Thymus (tissue), 11 donors: ENCODE data around the gene TLCD2. TPM values are rescaled to one million over a fixed set of nuclear protein-coding genes. Genes with fewer than 3 reads are reported as not detected.
A peak's percentile ranks its signal among the peaks of the same experiment; 100 is the strongest.
"Not testable (repeated sequence)": the region's sequence is repeated elsewhere in the genome, so short reads cannot be mapped to it uniquely, and the experiment has no call there.

ENCODE experiments used
- DNase-seq, 9 donors: peaks; one replicate each; pipeline ENCODE4 v3.0.0-alpha.2; 2013; ENCODE audit warnings: low spot score in 9 of 9, low read depth in 6 of 9, missing footprints in 1 of 9
- H3K27ac ChIP-seq, 2 donors: one replicate each; pipeline ENCODE4 v1.5.1; 2013; ENCODE audit warnings: control low read depth in 1 of 2, low read depth in 1 of 2, low read length in 1 of 2, mild to moderate bottlenecking in 1 of 2, moderate library complexity in 1 of 2
- H3K27me3 ChIP-seq, 2 donors: one replicate each; pipeline ENCODE4 v1.5.1; 2013; ENCODE audit warnings: low read length in 1 of 2; ENCODE audit not compliant: control insufficient read depth in 2 of 2, insufficient read depth in 1 of 2
- H3K36me3 ChIP-seq, 2 donors: one replicate each; pipeline ENCODE4 v1.5.1; 2013; ENCODE audit warnings: low read length in 1 of 2, mild to moderate bottlenecking in 1 of 2, moderate library complexity in 1 of 2; ENCODE audit not compliant: control insufficient read depth in 2 of 2, insufficient read depth in 2 of 2
- H3K4me1 ChIP-seq, 2 donors: one replicate each; pipeline ENCODE4 v1.5.1; 2013; ENCODE audit warnings: low read length in 2 of 2; ENCODE audit not compliant: control insufficient read depth in 2 of 2, insufficient read depth in 2 of 2
- H3K4me3 ChIP-seq, 2 donors: one replicate each; pipeline ENCODE4 v1.5.1; 2013; ENCODE audit warnings: low read length in 2 of 2, control low read depth in 1 of 2, mild to moderate bottlenecking in 1 of 2
- H3K9me3 ChIP-seq, 2 donors: one replicate each; pipeline ENCODE4 v1.5.1; 2013; ENCODE audit warnings: low read length in 1 of 2, mild to moderate bottlenecking in 1 of 2; ENCODE audit not compliant: control insufficient read depth in 2 of 2, insufficient read depth in 1 of 2
- WGBS: extraction: QIAGEN DNeasy Blood & Tissue Kit; methylation state at CpG from one replicate; pipeline ENCODE4 v1.1.7; 2013; 5-methylcytosine and 5-hydroxymethylcytosine counted together
- polyA plus RNA-seq: library from polyadenylated mRNA; stranded (reverse); fragments of 200-250 nt; gene quantifications from one replicate; pipeline ENCODE4 v1.2.3, GENCODE V29; 2013
- total RNA-seq: library from RNA; stranded (reverse); fragments of 120-200 nt; gene quantifications from one replicate; pipeline ENCODE4 v1.2.4, GENCODE V29; 2013
- donor health status: healthy.

Gene TLCD2
- total and polyA plus RNA-seq, 2 donors, result 0.24 to 1.5 TPM

DNA sequence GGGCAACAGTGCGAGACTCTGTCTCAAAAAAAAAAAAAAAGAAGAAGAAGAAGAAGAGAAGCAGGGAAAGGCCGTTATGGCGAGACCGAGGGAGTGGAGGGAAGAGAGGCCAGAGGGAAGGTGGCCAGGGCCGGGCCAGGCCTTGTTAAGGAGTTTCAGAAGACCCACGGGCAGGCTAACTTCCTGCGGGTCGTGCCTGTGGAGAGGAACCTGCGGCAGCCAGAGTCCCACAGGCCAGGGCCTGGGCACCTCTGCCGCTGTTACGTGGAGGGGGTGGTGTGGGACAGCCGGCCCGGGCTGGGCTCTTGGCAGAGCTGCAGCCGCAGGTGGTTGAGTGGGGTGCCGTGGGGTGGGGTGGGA, 19.8 kb upstream of the TLCD2 start:
- WGBS, result 92% methylated on average over 15 of the region's 15 CpGs
- Histone ChIP-seq H3K4me1 (peaks cover 5 to 19% of the 10 kb centered on the region in 2 donors), H3K36me3 (peaks cover 55 to 59% of the 10 kb centered on the region in 2 donors), H3K9me3 (no peaks in the 10 kb centered on the region), H3K27ac (no peak overlapping the region), H3K27me3 (no peaks in the 10 kb centered on the region), H3K4me3 (no peak overlapping the region)
- no peak for DNase-seq

GRCh38 chr17:1727876-1728630, 17.9 kb upstream of the TLCD2 start:
- Histone ChIP-seq H3K27ac (no peak overlapping the region), H3K9me3 (no peaks in the 10 kb centered on the region), H3K4me1 (peaks cover 16 to 32% of the 10 kb centered on the region in 2 donors), H3K36me3 (peaks cover 43% of the 10 kb centered on the region in 2 donors), H3K4me3 (no peak overlapping the region), H3K27me3 (no peaks in the 10 kb centered on the region)
- 97% methylated on average over 28 of the region's 28 CpGs for WGBS
- DNase-seq, result no peak

DNA sequence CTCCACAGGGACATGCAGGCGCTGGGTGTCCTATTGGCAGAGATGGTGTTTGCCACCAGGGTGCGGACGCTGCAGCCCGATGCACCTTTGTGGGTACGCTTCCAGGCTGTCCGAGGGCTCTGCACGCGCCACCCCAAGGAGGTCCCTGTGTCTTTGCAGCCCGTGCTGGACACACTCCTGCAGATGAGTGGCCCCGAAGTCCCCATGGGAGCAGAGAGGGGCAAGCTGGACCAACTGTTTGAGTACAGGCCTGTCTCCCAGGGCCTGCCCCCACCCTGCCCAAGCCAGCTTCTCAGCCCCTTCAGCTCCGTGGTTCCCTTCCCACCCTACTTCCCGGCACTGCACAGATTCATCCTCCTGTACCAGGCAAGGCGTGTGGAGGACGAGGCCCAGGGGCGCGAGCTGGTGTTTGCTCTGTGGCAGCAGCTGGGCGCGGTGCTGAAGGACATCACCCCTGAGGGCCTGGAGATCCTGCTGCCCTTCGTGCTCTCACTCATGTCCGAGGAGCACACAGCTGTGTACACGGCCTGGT, 17.1 kb upstream of the TLCD2 start:
- 98% methylated on average over 21 of the region's 21 CpGs for WGBS
- Histone ChIP-seq H3K27me3 (no peaks in the 10 kb centered on the region), H3K27ac (no peak overlapping the region), H3K36me3 (peaks cover 36 to 38% of the 10 kb centered on the region in 2 donors), H3K4me1 (peaks cover 20 to 35% of the 10 kb centered on the region in 2 donors), H3K9me3 (no peaks in the 10 kb centered on the region), H3K4me3 (no peak overlapping the region)
- no peak for DNase-seq

DNA sequence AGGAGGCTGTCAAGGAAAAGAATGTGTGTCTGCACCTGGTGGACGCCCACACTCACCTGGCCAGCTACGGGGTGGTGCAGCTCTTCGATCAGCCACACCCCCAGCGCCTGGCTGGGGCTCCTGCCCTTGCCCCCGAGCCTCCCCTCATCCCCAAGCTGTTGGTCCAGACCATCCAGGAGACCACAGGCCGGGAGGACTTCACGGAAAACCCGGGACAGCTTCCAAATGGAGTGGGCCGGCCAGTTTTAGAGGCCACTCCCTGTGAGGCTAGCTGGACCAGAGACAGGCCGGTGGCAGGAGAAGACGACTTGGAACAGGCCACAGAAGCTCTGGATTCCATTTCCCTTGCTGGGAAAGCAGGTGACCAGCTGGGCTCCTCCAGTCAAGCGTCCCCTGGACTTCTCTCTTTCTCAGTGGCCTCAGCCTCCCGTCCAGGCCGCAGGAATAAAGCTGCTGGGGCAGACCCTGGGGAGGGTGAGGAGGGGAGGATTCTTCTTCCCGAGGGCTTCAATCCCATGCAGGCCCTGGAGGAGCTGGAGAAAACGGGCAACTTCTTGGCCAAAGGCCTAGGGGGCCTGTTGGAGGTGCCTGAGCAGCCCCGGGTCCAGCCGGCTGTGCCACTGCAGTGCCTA, 16.6 kb upstream of the TLCD2 start:
- Histone ChIP-seq H3K4me3 (no peak overlapping the region), H3K36me3 (peaks cover 35 to 38% of the 10 kb centered on the region in 2 donors), H3K27me3 (no peaks in the 10 kb centered on the region), H3K4me1 (peaks cover 20 to 39% of the 10 kb centered on the region in 2 donors), H3K27ac (no peak overlapping the region), H3K9me3 (no peaks in the 10 kb centered on the region)
- DNase-seq, result no peak
- WGBS, result 97% methylated on average over 18 of the region's 18 CpGs

- H3K4me3 ChIP-seq, result peak overlapping the region in 1 of 2 donors; percentile 50
- no peak overlapping the region for H3K27ac ChIP-seq
- WGBS, result 97% methylated on average over 54 of the region's 54 CpGs
- peaks cover 29 to 36% of the 10 kb centered on the region in 2 donors for H3K36me3 ChIP-seq
- no peaks in the 10 kb centered on the region for H3K27me3 ChIP-seq
- H3K9me3 ChIP-seq, result no peaks in the 10 kb centered on the region
- peaks cover 20 to 39% of the 10 kb centered on the region in 2 donors for H3K4me1 ChIP-seq
- no peak for DNase-seq
Observed at GRCh38 chr17:1725642-1726511, 15.7 kb upstream of the TLCD2 start.

DNA sequence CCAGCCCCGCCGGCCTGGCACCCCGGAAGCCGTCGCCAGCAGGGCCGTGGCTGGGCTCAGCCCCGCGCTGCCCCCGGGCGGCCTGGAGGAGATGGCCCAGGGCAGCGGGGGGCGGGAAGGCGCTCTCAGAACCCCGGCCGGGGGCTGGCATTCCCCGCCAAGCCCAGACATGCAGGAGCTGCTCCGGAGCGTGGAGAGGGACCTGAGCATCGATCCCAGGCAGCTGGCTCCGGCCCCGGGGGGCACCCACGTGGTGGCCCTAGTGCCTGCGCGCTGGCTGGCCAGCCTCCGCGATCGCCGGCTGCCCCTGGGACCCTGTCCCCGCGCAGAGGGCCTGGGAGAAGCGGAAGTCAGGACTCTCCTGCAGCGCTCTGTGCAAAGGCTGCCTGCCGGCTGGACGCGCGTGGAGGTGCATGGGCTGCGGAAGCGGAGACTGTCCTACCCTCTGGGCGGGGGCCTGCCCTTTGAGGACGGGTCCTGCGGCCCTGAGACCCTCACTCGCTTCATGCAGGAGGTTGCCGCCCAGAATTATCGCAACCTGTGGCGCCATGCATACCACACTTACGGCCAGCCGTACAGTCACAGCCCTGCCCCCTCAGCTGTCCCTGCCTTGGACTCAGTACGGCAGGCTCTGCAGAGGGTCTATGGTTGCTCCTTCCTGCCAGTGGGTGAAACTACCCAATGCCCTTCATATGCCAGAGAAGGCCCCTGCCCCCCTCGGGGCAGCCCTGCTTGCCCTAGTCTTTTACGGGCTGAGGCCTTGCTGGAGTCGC, 14.9 kb upstream of the TLCD2 start:
- no peak for DNase-seq
- Histone ChIP-seq H3K27ac (peak overlapping the region in 1 of 2 donors; percentile 75), H3K36me3 (peaks cover 23 to 30% of the 10 kb centered on the region in 2 donors), H3K27me3 (no peaks in the 10 kb centered on the region), H3K9me3 (no peaks in the 10 kb centered on the region), H3K4me3 (peak overlapping the region; percentile 50 to 73), H3K4me1 (peaks cover 20 to 43% of the 10 kb centered on the region in 2 donors)
- WGBS, result 26% methylated on average over 51 of the region's 51 CpGs

- Histone ChIP-seq H3K36me3 (peaks cover 23 to 29% of the 10 kb centered on the region in 2 donors), H3K9me3 (no peaks in the 10 kb centered on the region), H3K27ac (peak within 1 kb of the TSS; percentile 57 to 94), H3K4me3 (peak within 1 kb of the TSS; percentile 50 to 73), H3K27me3 (no peaks in the 10 kb centered on the region), H3K4me1 (peaks cover 20 to 43% of the 10 kb centered on the region in 2 donors)
- DNase-seq, result peak in 8 of 9 donors; percentile 64 to 92 (median 80)
- WGBS, result under 1% methylated on average over 57 of the region's 57 CpGs
Observed at GRCh38 chr17:1724351-1724868, 14.2 kb upstream of the TLCD2 start, which contains the start of gene WDR81. Gene WDR81, plus strand, starts transcription at chr17:1724704. Its CDS starts 256 bp downstream, at chr17:1724960.

- not testable (repeated sequence) for H3K4me3 ChIP-seq, H3K9me3 ChIP-seq, H3K27me3 ChIP-seq, DNase-seq
- H3K4me1 ChIP-seq, result peaks cover 24 to 57% of the 10 kb centered on the region in 2 donors
- H3K27ac ChIP-seq, result peak overlapping the region; percentile 14 to 65
- peaks cover 10 to 16% of the 10 kb centered on the region in 2 donors for H3K36me3 ChIP-seq
- 97% methylated on average over 8 of the region's 8 CpGs for WGBS
Observed at GRCh38 chr17:1722022-1722421, 11.8 kb upstream of the TLCD2 start.
